Measurements from ENCODE around the gene KLHL6. TPM values are rescaled to one million over a fixed set of nuclear protein-coding genes. Genes with fewer than 3 reads are reported as not detected.

The KLHL6 gene
- total RNA-seq, 1 experiment from 2014 or later: not detected

GRCh38 chr3:183449791-183450190 lies 105.7 kb downstream of the KLHL6 start:
- Histone ChIP-seq H3K14ac (ENCODE audit: insufficient read depth, low read length) (no peak overlapping the region), H4K91ac (ENCODE audit: insufficient read length, low read depth, low read length) (no peak overlapping the region), H3K27me3 (ENCODE audit: insufficient read depth, low read length) (no peaks in the 10 kb centered on the region), H2AK5ac (ENCODE audit: insufficient read length, low read length) (no peak overlapping the region), H3T11ph (ENCODE audit: low read length) (no peak overlapping the region), H3K56ac (ENCODE audit: insufficient read length, low read depth, low read length) (no peak overlapping the region), H3K23me2 (ENCODE audit: insufficient read length, low read depth, low read length, poor library complexity, severe bottlenecking) (peaks cover 3% of the 10 kb centered on the region), H4K5ac (ENCODE audit: insufficient read length, low read depth, low read length) (no peak overlapping the region), H2AFZ (ENCODE audit: low read length) (no peak overlapping the region), H2BK15ac (ENCODE audit: low read depth, low read length) (no peak overlapping the region), H3K27ac (ENCODE audit: insufficient read length, low read depth, low read length) (no peak overlapping the region), H3K9ac (ENCODE audit: extremely low read depth, insufficient read length, low read length) (no peak overlapping the region), H3K4me1 (ENCODE audit: insufficient read depth, low read length) (no peaks in the 10 kb centered on the region), H4K20me1 (ENCODE audit: control insufficient read depth, insufficient read depth, insufficient read length) (no peaks in the 10 kb centered on the region), H4K8ac (replicated peaks; ENCODE audit: insufficient read length, low read depth, low read length) (no peak overlapping the region), H3K9me3 (ENCODE audit: control insufficient read depth, low read depth, low read length) (no peaks in the 10 kb centered on the region), H3K79me1 (ENCODE audit: insufficient read depth, low read depth, low read length, poor library complexity, severe bottlenecking) (no peaks in the 10 kb centered on the region), H3K4ac (ENCODE audit: low read depth, low read length) (no peak overlapping the region), H2BK12ac (ENCODE audit: insufficient read length, low read depth, low read length) (no peak overlapping the region), H2BK20ac (ENCODE audit: low read depth, low read length, poor library complexity, severe bottlenecking) (no peak overlapping the region), H2BK120ac (ENCODE audit: low read depth, low read length, poor library complexity, severe bottlenecking) (no peak overlapping the region), H2BK5ac (ENCODE audit: insufficient read length, low read length) (no peak overlapping the region), H3K79me2 (ENCODE audit: insufficient read depth, low read length) (peaks cover 2% of the 10 kb centered on the region; the same call in 1 of the 2 replicates), H3K23ac (ENCODE audit: insufficient read length, low read depth, low read length) (no peak overlapping the region), H3K18ac (ENCODE audit: insufficient read length, low read depth, low read length) (no peak overlapping the region), H3K4me2 (ENCODE audit: insufficient read depth, insufficient read length, low read length) (no peak overlapping the region)
- DNase-seq: no peak
- peaks cover 3 to 25% (median 23%) of the 10 kb centered on the region in 3 experiments; a peak in 5 of 7 replicates for H3K36me3 Mint-ChIP-seq (ENCODE audit: insufficient read depth in 1 of 3, low read depth in 3 of 3)
- no peaks in the 10 kb centered on the region for H3K27me3 Mint-ChIP-seq (ENCODE audit: low read depth)
- WGBS (ENCODE audit: extremely low coverage, insufficient read length, low lambda C conversion rate): no CpG with 5 or more reads among the region's 1 CpG
- peaks cover 14 to 20% of the 10 kb centered on the region in 2 experiments for H3K4me1 Mint-ChIP-seq
- no peak overlapping the region for H3K4me3 Mint-ChIP-seq
- no peak for TF ChIP-seq CTCF (conservative IDR thresholded peaks at IDR 0.05)
- no peak overlapping the region for H3K27ac Mint-ChIP-seq
- no peaks in the 10 kb centered on the region for H3K9me3 Mint-ChIP-seq

Measured in H9 (cell line).